Liver (tissue), 3 donors: ENCODE results near the gene CPS1.

Experiments
- ATF3 ChIP-seq: IDR thresholded peaks from 2 replicates; pipeline ENCODE4 v1.6.1; 2016; ENCODE audit warnings: antibody characterized with exemption
- CTCF ChIP-seq: fragments of 150-350 bp; IDR thresholded peaks from 2 replicates; pipeline ENCODE4 v1.5.1; 2017; ENCODE audit warnings: improper control_type of control experiment, low read depth, low read length; ENCODE audit not compliant: missing input control
- GABPA ChIP-seq, 2 donors: IDR thresholded peaks in 1 of 2; conservative IDR thresholded peaks in 1 of 2; 2 replicates each; pipeline ENCODE4 v1.6.1; 2016; ENCODE audit warnings: antibody characterized with exemption in 2 of 2, mild to moderate bottlenecking in 1 of 2, moderate library complexity in 1 of 2
- JUND ChIP-seq, 2 donors: IDR thresholded peaks; 2 replicates each; pipeline ENCODE4 v1.6.1; 2016; ENCODE audit warnings: antibody characterized with exemption in 2 of 2
- MAX ChIP-seq: IDR thresholded peaks from 2 replicates; pipeline ENCODE4 v1.6.1; 2016; ENCODE audit warnings: antibody characterized with exemption
- RAD21 ChIP-seq, 2 donors: IDR thresholded peaks; 2 replicates each; pipeline ENCODE4 v1.6.1; 2016; ENCODE audit warnings: antibody characterized with exemption in 2 of 2, mild to moderate bottlenecking in 2 of 2
- REST ChIP-seq: IDR thresholded peaks from 2 replicates; pipeline ENCODE4 v1.6.1; 2016; ENCODE audit warnings: antibody characterized with exemption, mild to moderate bottlenecking
- SP1 ChIP-seq: IDR thresholded peaks from 2 replicates; pipeline ENCODE4 v1.6.1; 2018; ENCODE audit warnings: antibody characterized with exemption, mild to moderate bottlenecking
- ZBTB33 ChIP-seq: IDR thresholded peaks from 2 replicates; pipeline ENCODE4 v1.6.1; 2016; ENCODE audit warnings: antibody characterized with exemption
- donor health status: healthy.
- donor health status: healthy.

- TF ChIP-seq REST (no peak), CTCF (no peak), SP1 (no peak), JUND (IDR thresholded peaks at IDR 0.05) (no peak), ZBTB33 (no peak), RAD21 (IDR thresholded peaks at IDR 0.05) (no peak), MAX (no peak), ATF3 (no peak), GABPA (IDR thresholded peaks at IDR 0.05 in 1 of 2, conservative IDR thresholded peaks at IDR 0.05 in 1 of 2) (no peak)
These were observed 74.6 kb downstream of the CPS1 start for GRCh38 chr2:210630873-210631560.
